GM23338 (cell line): ENCODE data around the gene B4GALT7. TPM values are rescaled to one million over a fixed set of nuclear protein-coding genes. Genes with fewer than 3 reads are reported as not detected.
A peak's percentile ranks its signal among the peaks of the same experiment; 100 is the strongest.

Experiments
- ATAC-seq: fragments of 200-7000 bp; cut with Tn5 transposase; 3 replicates; pipeline ENCODE4 v1.9.1; 2020
- DNase-seq: peaks from one replicate; pipeline ENCODE4 v3.0.0-alpha.2; 2015; ENCODE audit warnings: low spot score
- H2AFZ ChIP-seq: fragments of 200-600 bp; sonication (generic); 2 replicates; pipeline ENCODE4 v1.8.0; 2016; ENCODE audit warnings: antibody characterized with exemption, mild to moderate bottlenecking, moderate library complexity
- H3F3A ChIP-seq: fragments of 200-600 bp; sonication (generic); replicated peaks from 2 replicates; pipeline ENCODE4 v1.8.0; 2017; ENCODE audit warnings: antibody characterized with exemption, mixed run types, low read depth
- H3K27ac ChIP-seq: fragments of 200-600 bp; sonication (generic); 2 replicates; pipeline ENCODE4 v1.6.1; 2016; ENCODE audit warnings: low read depth
- H3K27me3 ChIP-seq: fragments of 200-600 bp; sonication (generic); 2 replicates; pipeline ENCODE4 v1.8.0; 2016; ENCODE audit warnings: mild to moderate bottlenecking, mixed run types, moderate library complexity; ENCODE audit not compliant: insufficient read depth
- H3K36me3 ChIP-seq: fragments of 200-600 bp; sonication (generic); 2 replicates; pipeline ENCODE4 v1.8.0; 2016; ENCODE audit warnings: mild to moderate bottlenecking; ENCODE audit not compliant: insufficient read depth
- H3K4me1 ChIP-seq: fragments of 200-600 bp; sonication (generic); 2 replicates; pipeline ENCODE4 v1.8.0; 2016; ENCODE audit warnings: mild to moderate bottlenecking, moderate library complexity; ENCODE audit not compliant: insufficient read depth
- H3K4me2 ChIP-seq: fragments of 200-600 bp; sonication (generic); 2 replicates; pipeline ENCODE4 v1.7.1; 2017; ENCODE audit warnings: mixed run types
- H3K4me3 ChIP-seq: fragments of 200-600 bp; sonication (generic); 2 replicates; pipeline ENCODE4 v1.6.1; 2016; ENCODE audit warnings: mixed run types
- H3K79me2 ChIP-seq: fragments of 200-600 bp; sonication (generic); replicated peaks from 2 replicates; pipeline ENCODE4 v1.8.0; 2017; ENCODE audit warnings: mild to moderate bottlenecking; ENCODE audit not compliant: insufficient read depth
- H3K9me2 ChIP-seq: fragments of 200-600 bp; sonication (generic); 2 replicates; pipeline ENCODE4 v1.8.0; 2017; ENCODE audit not compliant: insufficient read depth
- H4K20me1 ChIP-seq: fragments of 200-600 bp; sonication (generic); replicated peaks from 2 replicates; pipeline ENCODE4 v1.8.0; 2017; ENCODE audit warnings: mild to moderate bottlenecking; ENCODE audit not compliant: insufficient read depth
- H3K27ac Mint-ChIP-seq: 2 replicates; pipeline ENCODE4 v1.8.0; 2020; ENCODE audit warnings: inconsistent platforms, mild to moderate bottlenecking, moderate library complexity, mixed read lengths
- H3K27me3 Mint-ChIP-seq: 3 replicates; pipeline ENCODE4 v1.8.0; 2022; ENCODE audit warnings: low read depth, mild to moderate bottlenecking, moderate library complexity, mixed read lengths, inconsistent platforms; ENCODE audit not compliant: insufficient read depth, poor library complexity
- H3K36me3 Mint-ChIP-seq: 3 replicates; pipeline ENCODE4 v1.8.0; 2021; ENCODE audit warnings: low read depth, mild to moderate bottlenecking, inconsistent platforms, moderate library complexity, mixed read lengths
- H3K4me1 Mint-ChIP-seq: 3 replicates; pipeline ENCODE4 v1.8.0; 2020; ENCODE audit warnings: mild to moderate bottlenecking, inconsistent platforms, mixed read lengths
- H3K4me3 Mint-ChIP-seq: 3 replicates; pipeline ENCODE4 v1.8.0; 2021; ENCODE audit warnings: moderate library complexity, mild to moderate bottlenecking, inconsistent platforms, mixed read lengths
- H3K9me3 Mint-ChIP-seq: 3 replicates; pipeline ENCODE4 v1.8.0; 2020; ENCODE audit warnings: moderate library complexity, mild to moderate bottlenecking, inconsistent platforms, mixed read lengths
- EZH2 ChIP-seq: fragments of 200-600 bp; sonication (generic); IDR thresholded peaks from one replicate; pipeline ENCODE4 v1.8.0; 2017; ENCODE audit warnings: antibody characterized with exemption, mild to moderate bottlenecking, low read depth; ENCODE audit not compliant: unreplicated experiment
- EZH2phosphoT487 ChIP-seq: fragments of 200-600 bp; sonication (generic); IDR thresholded peaks from one replicate; pipeline ENCODE4 v1.8.1; 2018; ENCODE audit warnings: antibody characterized with exemption; ENCODE audit not compliant: unreplicated experiment
- JUNB ChIP-seq: IDR thresholded peaks from one replicate; pipeline ENCODE4 v1.6.1; 2016; ENCODE audit warnings: antibody characterized with exemption; ENCODE audit not compliant: unreplicated experiment
- NANOG ChIP-seq: IDR thresholded peaks from 2 replicates; pipeline ENCODE4 v1.6.1; 2016; ENCODE audit warnings: antibody characterized with exemption, borderline replicate concordance
- POLR2AphosphoS5 ChIP-seq: IDR thresholded peaks from 2 replicates; pipeline ENCODE4 v1.6.1; 2016; ENCODE audit warnings: antibody characterized with exemption, low read depth
- STAT1 ChIP-seq: IDR thresholded peaks from one replicate; pipeline ENCODE4 v1.6.1; 2016; ENCODE audit warnings: antibody characterized with exemption; ENCODE audit not compliant: unreplicated experiment
- ZNF114 ChIP-seq: fragments of 250-450 bp; sonication (Bioruptor Pico); IDR thresholded peaks from 2 replicates; pipeline ENCODE4 v1.5.0; 2020; ENCODE audit warnings: mild to moderate bottlenecking, moderate library complexity
- ZNF331 ChIP-seq: fragments of 250-450 bp; sonication (Bioruptor Pico); IDR thresholded peaks from 2 replicates; pipeline ENCODE4 v1.5.0; 2020; ENCODE audit warnings: low read depth, mild to moderate bottlenecking, moderate library complexity
- polyA plus RNA-seq: library from polyadenylated mRNA; unstranded; fragments of >200 nt; fragmentation: Nextera tagmentation; extraction: Ambion mirVana; gene quantifications from 2 replicates; pipeline ENCODE4 v1.2.1, GENCODE V29; 2016
- total RNA-seq: library from RNA; depleted of rRNA; stranded (reverse); fragments of >200 nt; shearing (Covaris generic); gene quantifications from 2 replicates; pipeline ENCODE4 v1.2.3, GENCODE V29; 2014
- TF ChIP-seq, protein P1 (sequence below): IDR thresholded peaks from 2 replicates; pipeline ENCODE4 v1.6.1; 2016; ENCODE audit warnings: antibody characterized with exemption
- TF ChIP-seq, protein P2 (sequence below): IDR thresholded peaks from one replicate; pipeline ENCODE4 v1.6.1; 2018; ENCODE audit warnings: antibody characterized with exemption; ENCODE audit not compliant: unreplicated experiment

B4GALT7 gene
- total and polyA plus RNA-seq, 2 experiments from 2014 or later: 10.0 to 23.3 TPM

DNA sequence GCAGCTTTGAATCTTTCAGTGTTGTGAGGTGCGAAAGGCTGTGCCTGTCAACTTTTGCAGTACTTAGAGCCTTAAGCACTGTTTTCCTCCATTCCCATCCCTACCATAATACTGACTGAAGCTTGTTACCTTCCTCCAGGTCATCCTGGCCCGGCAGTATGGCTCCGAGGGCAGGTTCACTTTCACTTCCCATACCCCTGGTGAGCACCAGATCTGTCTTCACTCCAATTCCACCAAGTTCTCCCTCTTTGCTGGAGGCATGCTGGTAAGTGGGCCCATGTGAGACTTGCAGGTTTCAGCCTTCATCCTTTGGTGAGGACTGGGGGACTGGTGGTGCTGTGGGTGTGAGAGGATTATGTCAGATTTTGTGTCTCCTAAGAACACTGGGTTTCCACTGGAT is 6.4 kb upstream of the B4GALT7 start:
- H3F3A ChIP-seq: 0 out of 2 replicates have a peak, but pooled peaks cover 11% of the 10 kb centered on the region
- ATAC-seq: no peak

DNA sequence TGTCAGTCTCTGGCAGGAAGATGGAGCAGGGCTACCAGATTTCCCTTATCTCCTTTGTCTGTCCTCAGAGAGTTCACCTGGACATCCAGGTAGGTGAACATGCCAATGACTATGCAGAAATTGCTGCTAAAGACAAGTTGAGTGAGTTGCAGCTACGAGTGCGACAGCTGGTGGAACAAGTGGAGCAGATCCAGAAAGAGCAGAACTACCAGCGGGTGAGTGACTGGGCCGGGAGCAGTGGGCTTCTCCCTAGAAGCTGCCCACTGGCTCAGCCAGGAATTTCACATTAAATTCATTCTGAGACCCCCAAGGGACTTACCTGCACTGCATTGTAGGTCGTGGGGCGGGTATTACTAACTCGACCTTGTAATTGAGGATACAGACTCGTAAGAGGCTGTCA is 5.9 kb upstream of the B4GALT7 start:
- Mint-ChIP-seq H3K27me3 (peaks cover 10% of the 10 kb centered on the region), H3K4me3 (no peak overlapping the region; the same call in 2 of the 3 replicates), H3K27ac (no peak overlapping the region), H3K4me1 (peaks cover 7% of the 10 kb centered on the region), H3K36me3 (peaks cover 44% of the 10 kb centered on the region), H3K9me3 (no peaks in the 10 kb centered on the region; the same call in 2 of the 3 replicates)
- Histone ChIP-seq H2AFZ (no peak overlapping the region), H4K20me1 (no peaks in the 10 kb centered on the region; the same call in 1 of the 2 replicates), H3K4me1 (peaks cover 4% of the 10 kb centered on the region; the same call in 1 of the 2 replicates), H3K79me2 (peaks cover 11% of the 10 kb centered on the region; the same call in 1 of the 2 replicates), H3K9me2 (no peaks in the 10 kb centered on the region), H3K27me3 (0 out of 2 replicates have a peak, but pooled peaks cover 9% of the 10 kb centered on the region), H3K4me3 (no peak overlapping the region), H3K4me2 (no peak overlapping the region), H3K27ac (no peak overlapping the region), H3F3A (0 out of 2 replicates have a peak, but pooled peaks cover 13% of the 10 kb centered on the region), H3K36me3 (peaks cover 16% of the 10 kb centered on the region)
- DNase-seq (no peak), ATAC-seq (no peak)
- TF ChIP-seq STAT1 (no peak), EZH2phosphoT487 (no peak), JUNB (no peak), EZH2 (no peak), NANOG (no peak)

More for the DNA sequence above, 6.4 kb upstream of the B4GALT7 start:
- Histone ChIP-seq H3K27ac (no peak overlapping the region), H3K4me3 (no peak overlapping the region; the same call in 1 of the 2 replicates), H3K4me2 (no peak overlapping the region), H3K36me3 (peaks cover 16% of the 10 kb centered on the region), H4K20me1 (no peaks in the 10 kb centered on the region; the same call in 1 of the 2 replicates), H3K79me2 (peaks cover 11% of the 10 kb centered on the region; the same call in 1 of the 2 replicates), H3K9me2 (no peaks in the 10 kb centered on the region), H3K27me3 (0 out of 2 replicates have a peak, but pooled peaks cover 9% of the 10 kb centered on the region), H2AFZ (no peak overlapping the region), H3K4me1 (0 out of 2 replicates have a peak, but pooled peaks cover 4% of the 10 kb centered on the region)
- no peaks in the 10 kb centered on the region; the same call in 2 of the 3 replicates for H3K9me3 Mint-ChIP-seq
- H3K27me3 Mint-ChIP-seq: peaks cover 7% of the 10 kb centered on the region
- no peak for DNase-seq
- peak overlapping the region; percentile 94 for H3K4me3 Mint-ChIP-seq
- peaks cover 7% of the 10 kb centered on the region for H3K4me1 Mint-ChIP-seq
- H3K27ac Mint-ChIP-seq: no peak overlapping the region
- peaks cover 44% of the 10 kb centered on the region for H3K36me3 Mint-ChIP-seq
- TF ChIP-seq EZH2: no peak
- no peak for TF ChIP-seq ZNF331 (CRISPR knock-in tag)
- TF ChIP-seq EZH2phosphoT487: no peak
- no peak for TF ChIP-seq POLR2AphosphoS5
- TF ChIP-seq, protein P1, sequence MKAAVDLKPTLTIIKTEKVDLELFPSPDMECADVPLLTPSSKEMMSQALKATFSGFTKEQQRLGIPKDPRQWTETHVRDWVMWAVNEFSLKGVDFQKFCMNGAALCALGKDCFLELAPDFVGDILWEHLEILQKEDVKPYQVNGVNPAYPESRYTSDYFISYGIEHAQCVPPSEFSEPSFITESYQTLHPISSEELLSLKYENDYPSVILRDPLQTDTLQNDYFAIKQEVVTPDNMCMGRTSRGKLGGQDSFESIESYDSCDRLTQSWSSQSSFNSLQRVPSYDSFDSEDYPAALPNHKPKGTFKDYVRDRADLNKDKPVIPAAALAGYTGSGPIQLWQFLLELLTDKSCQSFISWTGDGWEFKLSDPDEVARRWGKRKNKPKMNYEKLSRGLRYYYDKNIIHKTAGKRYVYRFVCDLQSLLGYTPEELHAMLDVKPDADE: no peak
- no peak for TF ChIP-seq STAT1
- TF ChIP-seq ZNF114: no peak
- TF ChIP-seq, protein P2, sequence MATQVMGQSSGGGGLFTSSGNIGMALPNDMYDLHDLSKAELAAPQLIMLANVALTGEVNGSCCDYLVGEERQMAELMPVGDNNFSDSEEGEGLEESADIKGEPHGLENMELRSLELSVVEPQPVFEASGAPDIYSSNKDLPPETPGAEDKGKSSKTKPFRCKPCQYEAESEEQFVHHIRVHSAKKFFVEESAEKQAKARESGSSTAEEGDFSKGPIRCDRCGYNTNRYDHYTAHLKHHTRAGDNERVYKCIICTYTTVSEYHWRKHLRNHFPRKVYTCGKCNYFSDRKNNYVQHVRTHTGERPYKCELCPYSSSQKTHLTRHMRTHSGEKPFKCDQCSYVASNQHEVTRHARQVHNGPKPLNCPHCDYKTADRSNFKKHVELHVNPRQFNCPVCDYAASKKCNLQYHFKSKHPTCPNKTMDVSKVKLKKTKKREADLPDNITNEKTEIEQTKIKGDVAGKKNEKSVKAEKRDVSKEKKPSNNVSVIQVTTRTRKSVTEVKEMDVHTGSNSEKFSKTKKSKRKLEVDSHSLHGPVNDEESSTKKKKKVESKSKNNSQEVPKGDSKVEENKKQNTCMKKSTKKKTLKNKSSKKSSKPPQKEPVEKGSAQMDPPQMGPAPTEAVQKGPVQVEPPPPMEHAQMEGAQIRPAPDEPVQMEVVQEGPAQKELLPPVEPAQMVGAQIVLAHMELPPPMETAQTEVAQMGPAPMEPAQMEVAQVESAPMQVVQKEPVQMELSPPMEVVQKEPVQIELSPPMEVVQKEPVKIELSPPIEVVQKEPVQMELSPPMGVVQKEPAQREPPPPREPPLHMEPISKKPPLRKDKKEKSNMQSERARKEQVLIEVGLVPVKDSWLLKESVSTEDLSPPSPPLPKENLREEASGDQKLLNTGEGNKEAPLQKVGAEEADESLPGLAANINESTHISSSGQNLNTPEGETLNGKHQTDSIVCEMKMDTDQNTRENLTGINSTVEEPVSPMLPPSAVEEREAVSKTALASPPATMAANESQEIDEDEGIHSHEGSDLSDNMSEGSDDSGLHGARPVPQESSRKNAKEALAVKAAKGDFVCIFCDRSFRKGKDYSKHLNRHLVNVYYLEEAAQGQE: no peak
- no peak for TF ChIP-seq JUNB
